ENCODE data around the gene CLEC7A.

Gene CLEC7A

DNA sequence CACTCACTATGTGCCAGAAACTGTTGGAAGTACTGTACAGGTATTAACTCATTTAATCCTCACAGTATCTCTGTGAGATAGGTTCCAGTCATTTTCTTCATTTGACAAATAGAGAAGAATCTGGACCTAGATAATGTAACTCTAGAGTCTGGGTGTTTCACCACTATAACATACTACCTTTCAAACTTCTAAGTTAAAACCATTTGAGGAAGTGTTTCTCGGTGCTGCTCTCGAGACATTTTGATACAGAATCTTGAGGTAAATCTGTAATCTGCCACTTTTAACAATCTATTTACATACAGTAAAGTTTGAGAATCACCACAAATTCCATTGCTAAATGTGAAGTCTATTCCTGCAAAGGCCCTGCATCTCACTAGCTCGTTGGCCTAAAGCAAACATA is 33.1 kb upstream of the CLEC7A start:
- no peaks in the 10 kb centered on the region for H4K20me1 ChIP-seq (ENCODE audit: low read depth, low read length)
- TF ChIP-seq, protein P1, sequence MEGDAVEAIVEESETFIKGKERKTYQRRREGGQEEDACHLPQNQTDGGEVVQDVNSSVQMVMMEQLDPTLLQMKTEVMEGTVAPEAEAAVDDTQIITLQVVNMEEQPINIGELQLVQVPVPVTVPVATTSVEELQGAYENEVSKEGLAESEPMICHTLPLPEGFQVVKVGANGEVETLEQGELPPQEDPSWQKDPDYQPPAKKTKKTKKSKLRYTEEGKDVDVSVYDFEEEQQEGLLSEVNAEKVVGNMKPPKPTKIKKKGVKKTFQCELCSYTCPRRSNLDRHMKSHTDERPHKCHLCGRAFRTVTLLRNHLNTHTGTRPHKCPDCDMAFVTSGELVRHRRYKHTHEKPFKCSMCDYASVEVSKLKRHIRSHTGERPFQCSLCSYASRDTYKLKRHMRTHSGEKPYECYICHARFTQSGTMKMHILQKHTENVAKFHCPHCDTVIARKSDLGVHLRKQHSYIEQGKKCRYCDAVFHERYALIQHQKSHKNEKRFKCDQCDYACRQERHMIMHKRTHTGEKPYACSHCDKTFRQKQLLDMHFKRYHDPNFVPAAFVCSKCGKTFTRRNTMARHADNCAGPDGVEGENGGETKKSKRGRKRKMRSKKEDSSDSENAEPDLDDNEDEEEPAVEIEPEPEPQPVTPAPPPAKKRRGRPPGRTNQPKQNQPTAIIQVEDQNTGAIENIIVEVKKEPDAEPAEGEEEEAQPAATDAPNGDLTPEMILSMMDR (IDR thresholded peaks at IDR 0.05; ENCODE audit: insufficient read depth, low read length, poor library complexity, severe bottlenecking): no peak
- TF ChIP-seq EZH2phosphoT487 (conservative IDR thresholded peaks at IDR 0.05; ENCODE audit: low read length): no peak
- H3K9me3 ChIP-seq (ENCODE audit: insufficient read depth, low read length): no peaks in the 10 kb centered on the region
- H3K36me3 ChIP-seq (ENCODE audit: low read length): no peaks in the 10 kb centered on the region
- H3K9ac ChIP-seq (ENCODE audit: low read length): no peak overlapping the region
- H3K4me2 ChIP-seq (ENCODE audit: low read depth, low read length, poor library complexity, severe bottlenecking): no peak overlapping the region
- H3K4me3 ChIP-seq (ENCODE audit: insufficient read depth, low read length, poor library complexity, severe bottlenecking): no peak overlapping the region
- no peaks in the 10 kb centered on the region for H3K79me2 ChIP-seq (ENCODE audit: insufficient read depth, low read length)
- no peaks in the 10 kb centered on the region for H3K27me3 ChIP-seq (ENCODE audit: low read length)
- no peaks in the 10 kb centered on the region for H3K9me2 ChIP-seq (replicated peaks; ENCODE audit: insufficient read depth, low read length)
- H3F3A ChIP-seq (ENCODE audit: insufficient read depth): no peaks in the 10 kb centered on the region
- H2AFZ ChIP-seq (ENCODE audit: low read depth, low read length, severe bottlenecking): no peak overlapping the region
- H3K27ac ChIP-seq (ENCODE audit: low read depth, low read length): no peak overlapping the region

DNA sequence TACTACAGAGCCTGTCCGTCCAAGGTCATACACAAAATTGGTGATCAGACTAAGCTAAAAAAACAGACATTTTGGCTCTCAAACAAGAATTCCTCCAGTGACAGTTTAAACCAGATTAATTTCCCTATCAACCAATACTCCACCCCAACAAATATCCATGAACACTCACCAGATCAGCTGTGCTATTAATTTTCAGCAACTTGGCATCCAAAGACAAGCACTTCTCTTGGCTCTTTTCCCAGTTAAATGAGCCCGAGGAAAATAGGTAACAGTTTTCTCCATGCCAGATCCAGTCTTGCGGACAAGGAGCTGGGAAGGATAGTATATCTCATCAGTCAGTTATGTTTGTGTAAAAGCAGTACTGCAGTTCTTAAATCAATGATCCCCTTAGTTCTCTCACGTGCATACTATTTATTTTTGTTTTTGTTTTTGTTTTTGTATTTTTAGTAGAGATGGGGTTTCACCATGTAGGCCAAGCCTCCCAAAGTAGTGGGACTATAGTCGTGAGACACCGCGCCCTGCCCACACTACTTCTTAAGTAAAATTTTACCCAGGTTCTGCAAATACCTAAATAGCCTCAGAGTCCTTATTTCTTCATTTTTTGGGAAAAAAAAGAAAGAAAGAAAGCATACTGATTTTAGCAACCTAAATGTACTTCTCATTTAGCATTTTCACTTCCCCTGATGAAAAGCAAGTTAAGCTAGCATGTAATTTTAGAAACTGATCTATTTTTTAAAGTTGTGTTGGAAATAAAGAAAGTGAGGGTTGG is 30.8 kb upstream of the CLEC7A start:
- no peak overlapping the region for H3K9ac ChIP-seq (ENCODE audit: low read length)
- no peak overlapping the region for H3K4me2 ChIP-seq (ENCODE audit: low read depth, low read length, poor library complexity, severe bottlenecking)
- no peaks in the 10 kb centered on the region for H3K9me2 ChIP-seq (replicated peaks; ENCODE audit: insufficient read depth, low read length)
- H3K36me3 ChIP-seq (ENCODE audit: low read length): no peaks in the 10 kb centered on the region
- TF ChIP-seq, protein P1 (IDR thresholded peaks at IDR 0.05; ENCODE audit: insufficient read depth, low read length, poor library complexity, severe bottlenecking): no peak
- TF ChIP-seq EZH2phosphoT487 (conservative IDR thresholded peaks at IDR 0.05; ENCODE audit: low read length): no peak
- no peak overlapping the region for H2AFZ ChIP-seq (ENCODE audit: low read depth, low read length, severe bottlenecking)
- H4K20me1 ChIP-seq (ENCODE audit: low read depth, low read length): no peaks in the 10 kb centered on the region
- H3K27ac ChIP-seq (ENCODE audit: low read depth, low read length): no peak overlapping the region
- H3K27me3 ChIP-seq (ENCODE audit: low read length): no peaks in the 10 kb centered on the region
- no peak overlapping the region for H3K4me3 ChIP-seq (ENCODE audit: insufficient read depth, low read length, poor library complexity, severe bottlenecking)
- H3F3A ChIP-seq (ENCODE audit: insufficient read depth): no peaks in the 10 kb centered on the region
- no peaks in the 10 kb centered on the region for H3K9me3 ChIP-seq (ENCODE audit: insufficient read depth, low read length)
- H3K79me2 ChIP-seq (ENCODE audit: insufficient read depth, low read length): no peaks in the 10 kb centered on the region

DNA sequence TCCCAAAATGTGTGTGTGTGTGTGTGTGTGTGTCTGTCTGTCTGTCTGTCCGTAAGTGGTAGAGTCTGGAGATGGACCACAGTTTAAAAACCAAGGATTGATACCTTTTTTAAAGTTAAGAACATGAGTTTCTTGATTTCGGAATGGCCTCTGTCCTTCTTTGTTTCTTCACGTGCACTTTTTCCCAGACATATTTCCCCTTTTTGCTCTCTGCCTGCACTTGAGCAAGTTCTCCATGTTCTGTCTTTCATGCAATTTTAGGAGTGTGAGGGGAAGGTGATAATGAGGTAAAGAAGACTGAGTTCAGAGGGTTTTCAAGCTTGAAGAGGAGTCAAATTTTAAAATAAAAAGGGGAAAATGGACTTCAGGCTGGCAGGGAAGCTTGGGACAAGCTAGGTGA is 29.3 kb upstream of the CLEC7A start:
- no peak overlapping the region for H3K9ac ChIP-seq (ENCODE audit: low read length)
- no peaks in the 10 kb centered on the region for H4K20me1 ChIP-seq (ENCODE audit: low read depth, low read length)
- H3K4me2 ChIP-seq (ENCODE audit: low read depth, low read length, poor library complexity, severe bottlenecking): no peak overlapping the region
- H3K27ac ChIP-seq (ENCODE audit: low read depth, low read length): no peak overlapping the region
- no peak overlapping the region for H2AFZ ChIP-seq (ENCODE audit: low read depth, low read length, severe bottlenecking)
- H3K9me2 ChIP-seq (replicated peaks; ENCODE audit: insufficient read depth, low read length): no peaks in the 10 kb centered on the region
- no peaks in the 10 kb centered on the region for H3K9me3 ChIP-seq (ENCODE audit: insufficient read depth, low read length)
- H3F3A ChIP-seq (ENCODE audit: insufficient read depth): no peaks in the 10 kb centered on the region
- TF ChIP-seq, protein P1 (IDR thresholded peaks at IDR 0.05; ENCODE audit: insufficient read depth, low read length, poor library complexity, severe bottlenecking): no peak
- no peak for TF ChIP-seq EZH2phosphoT487 (conservative IDR thresholded peaks at IDR 0.05; ENCODE audit: low read length)
- no peak overlapping the region for H3K4me3 ChIP-seq (ENCODE audit: insufficient read depth, low read length, poor library complexity, severe bottlenecking)
- no peaks in the 10 kb centered on the region for H3K27me3 ChIP-seq (ENCODE audit: low read length)
- no peaks in the 10 kb centered on the region for H3K79me2 ChIP-seq (ENCODE audit: insufficient read depth, low read length)
- H3K36me3 ChIP-seq (ENCODE audit: low read length): no peaks in the 10 kb centered on the region

All from SU-DHL-6 (cell line).